ENCODE data around the gene VWDE. TPM values are rescaled to one million over a fixed set of nuclear protein-coding genes. Genes with fewer than 3 reads are reported as not detected.

VWDE gene
- total RNA-seq, 1 experiment from 2014 or later = 3.1 TPM

DNA sequence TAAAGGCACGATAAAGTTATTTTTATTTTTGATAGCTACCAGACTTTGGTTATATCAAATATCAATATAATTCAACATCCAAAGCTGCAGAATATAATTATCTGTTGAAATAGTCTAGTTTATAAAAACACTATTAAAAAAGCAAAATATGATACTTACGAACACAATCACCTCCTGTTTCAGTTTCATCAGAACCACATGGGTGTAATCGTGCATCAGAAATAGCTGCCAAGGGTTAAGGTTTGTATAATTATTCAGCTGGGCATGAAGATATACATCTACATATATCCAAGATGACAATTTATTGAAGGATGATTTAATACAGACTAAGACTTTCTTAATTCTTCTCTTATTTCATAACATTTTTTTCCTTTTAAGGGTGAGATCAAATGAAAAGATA lies 20.3 kb downstream of the VWDE start:
- POLR2A ChIA-PET = interaction anchor here (0.6 to 0.7 kb wide), 2 partner anchors 29 to 848 kb away, joined by 3 read pairs; no protein-coding TSS in a partner anchor
- TF ChIP-seq, protein P1, sequence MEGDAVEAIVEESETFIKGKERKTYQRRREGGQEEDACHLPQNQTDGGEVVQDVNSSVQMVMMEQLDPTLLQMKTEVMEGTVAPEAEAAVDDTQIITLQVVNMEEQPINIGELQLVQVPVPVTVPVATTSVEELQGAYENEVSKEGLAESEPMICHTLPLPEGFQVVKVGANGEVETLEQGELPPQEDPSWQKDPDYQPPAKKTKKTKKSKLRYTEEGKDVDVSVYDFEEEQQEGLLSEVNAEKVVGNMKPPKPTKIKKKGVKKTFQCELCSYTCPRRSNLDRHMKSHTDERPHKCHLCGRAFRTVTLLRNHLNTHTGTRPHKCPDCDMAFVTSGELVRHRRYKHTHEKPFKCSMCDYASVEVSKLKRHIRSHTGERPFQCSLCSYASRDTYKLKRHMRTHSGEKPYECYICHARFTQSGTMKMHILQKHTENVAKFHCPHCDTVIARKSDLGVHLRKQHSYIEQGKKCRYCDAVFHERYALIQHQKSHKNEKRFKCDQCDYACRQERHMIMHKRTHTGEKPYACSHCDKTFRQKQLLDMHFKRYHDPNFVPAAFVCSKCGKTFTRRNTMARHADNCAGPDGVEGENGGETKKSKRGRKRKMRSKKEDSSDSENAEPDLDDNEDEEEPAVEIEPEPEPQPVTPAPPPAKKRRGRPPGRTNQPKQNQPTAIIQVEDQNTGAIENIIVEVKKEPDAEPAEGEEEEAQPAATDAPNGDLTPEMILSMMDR (IDR thresholded peaks at IDR 0.05; ENCODE audit: unreplicated experiment) = no peak
- peaks cover 10% of the 10 kb centered on the region for H3K27me3 Mint-ChIP-seq (ENCODE audit: insufficient read depth, unreplicated experiment)
- no TSS peak for BruUV-seq (replicated peaks)
- no peak overlapping the region for H3K4me3 Mint-ChIP-seq (ENCODE audit: unreplicated experiment)
- no peak overlapping the region for H3K27ac Mint-ChIP-seq (ENCODE audit: low read depth, unreplicated experiment)
- no peak for DNase-seq (ENCODE audit: unreplicated experiment)
- no peaks in the 10 kb centered on the region for H3K9me3 Mint-ChIP-seq (ENCODE audit: unreplicated experiment)
- no peaks in the 10 kb centered on the region for H3K36me3 Mint-ChIP-seq (ENCODE audit: insufficient read depth, unreplicated experiment)
- CTCF ChIA-PET = interaction anchor here (0.6 to 1.1 kb wide), 4 partner anchors 75 to 1122 kb away, joined by 3 to 5 read pairs (median 4); no protein-coding TSS in a partner anchor
- intact Hi-C loops (cut with micrococcal nuclease) = loop anchor here (10.0 kb wide), 1 partner anchor 51 kb away; no protein-coding TSS in a partner anchor
- no peaks in the 10 kb centered on the region for H3K4me1 Mint-ChIP-seq (ENCODE audit: insufficient read depth, unreplicated experiment)

DNA sequence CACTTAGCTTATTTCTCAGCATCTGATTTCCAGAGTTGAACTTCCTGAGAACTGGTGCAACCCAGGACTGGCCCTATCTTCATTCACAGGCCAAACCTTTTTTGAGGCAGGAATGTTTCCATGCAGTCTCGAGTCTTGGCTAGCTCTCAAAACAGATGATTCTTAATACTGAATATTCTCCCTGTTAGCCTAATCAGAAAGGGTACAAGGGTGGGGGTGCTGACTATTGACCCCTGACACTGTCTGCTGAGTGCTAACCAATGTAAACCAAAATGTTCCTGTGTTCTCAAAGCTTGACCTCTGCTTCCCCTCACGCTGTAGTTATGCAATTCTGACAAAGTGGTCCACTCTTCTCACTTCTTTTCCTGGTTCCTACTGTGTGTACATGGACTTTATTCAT lies 25.3 kb downstream of the VWDE start:
- DNase-seq (ENCODE audit: unreplicated experiment) = no peak
- intact Hi-C loops (cut with micrococcal nuclease) = no loop called here
- no peak overlapping the region for H3K4me3 Mint-ChIP-seq (ENCODE audit: unreplicated experiment)
- TF ChIP-seq, protein P1 (IDR thresholded peaks at IDR 0.05; ENCODE audit: unreplicated experiment) = no peak
- no peaks in the 10 kb centered on the region for H3K4me1 Mint-ChIP-seq (ENCODE audit: insufficient read depth, unreplicated experiment)
- no peak overlapping the region for H3K27ac Mint-ChIP-seq (ENCODE audit: low read depth, unreplicated experiment)
- no peaks in the 10 kb centered on the region for H3K36me3 Mint-ChIP-seq (ENCODE audit: insufficient read depth, unreplicated experiment)
- ChIA-PET POLR2A (interaction anchor here (0.6 kb wide), 1 partner anchor 79 kb away, joined by 3 read pairs; no protein-coding TSS in a partner anchor), CTCF (interaction anchor here (1.2 to 1.6 kb wide), 2 partner anchors 12 to 112 kb away, joined by 4 to 6 read pairs; no protein-coding TSS in a partner anchor)
- no TSS peak for BruUV-seq (replicated peaks)
- H3K27me3 Mint-ChIP-seq (ENCODE audit: insufficient read depth, unreplicated experiment) = peaks cover 19% of the 10 kb centered on the region
- no peaks in the 10 kb centered on the region for H3K9me3 Mint-ChIP-seq (ENCODE audit: unreplicated experiment)

DNA sequence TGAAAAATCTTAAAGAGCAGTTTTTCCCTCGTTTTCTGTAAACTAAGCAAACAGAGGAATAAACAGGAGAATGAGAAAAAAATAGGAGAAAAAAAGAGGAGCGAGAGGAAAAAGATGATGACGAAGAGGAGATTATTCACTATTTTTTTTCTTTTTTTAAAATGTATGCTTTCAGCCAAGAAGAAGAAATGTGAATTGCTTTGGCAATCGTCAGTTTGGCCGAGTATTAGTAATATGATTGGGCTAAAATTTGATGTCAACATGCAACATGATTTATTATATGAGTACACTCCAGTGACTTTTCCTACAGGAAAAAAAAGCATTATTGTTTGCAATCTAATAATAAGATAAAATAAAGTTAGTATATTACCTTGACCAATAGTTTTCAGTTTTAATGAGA lies 26.3 kb downstream of the VWDE start:
- no peaks in the 10 kb centered on the region for H3K4me1 Mint-ChIP-seq (ENCODE audit: insufficient read depth, unreplicated experiment)
- TF ChIP-seq, protein P1 (IDR thresholded peaks at IDR 0.05; ENCODE audit: unreplicated experiment) = no peak
- no TSS peak for BruUV-seq (replicated peaks)
- ChIA-PET CTCF (interaction anchor here (1.0 kb wide), 1 partner anchor 9 kb away, joined by 4 read pairs; no protein-coding TSS in a partner anchor), POLR2A (no interaction called here)
- H3K36me3 Mint-ChIP-seq (ENCODE audit: insufficient read depth, unreplicated experiment) = no peaks in the 10 kb centered on the region
- peaks cover 26% of the 10 kb centered on the region for H3K27me3 Mint-ChIP-seq (ENCODE audit: insufficient read depth, unreplicated experiment)
- no peak overlapping the region for H3K4me3 Mint-ChIP-seq (ENCODE audit: unreplicated experiment)
- H3K27ac Mint-ChIP-seq (ENCODE audit: low read depth, unreplicated experiment) = no peak overlapping the region
- intact Hi-C loops (cut with micrococcal nuclease) = no loop called here
- no peak for DNase-seq (ENCODE audit: unreplicated experiment)
- H3K9me3 Mint-ChIP-seq (ENCODE audit: unreplicated experiment) = no peaks in the 10 kb centered on the region

DNA sequence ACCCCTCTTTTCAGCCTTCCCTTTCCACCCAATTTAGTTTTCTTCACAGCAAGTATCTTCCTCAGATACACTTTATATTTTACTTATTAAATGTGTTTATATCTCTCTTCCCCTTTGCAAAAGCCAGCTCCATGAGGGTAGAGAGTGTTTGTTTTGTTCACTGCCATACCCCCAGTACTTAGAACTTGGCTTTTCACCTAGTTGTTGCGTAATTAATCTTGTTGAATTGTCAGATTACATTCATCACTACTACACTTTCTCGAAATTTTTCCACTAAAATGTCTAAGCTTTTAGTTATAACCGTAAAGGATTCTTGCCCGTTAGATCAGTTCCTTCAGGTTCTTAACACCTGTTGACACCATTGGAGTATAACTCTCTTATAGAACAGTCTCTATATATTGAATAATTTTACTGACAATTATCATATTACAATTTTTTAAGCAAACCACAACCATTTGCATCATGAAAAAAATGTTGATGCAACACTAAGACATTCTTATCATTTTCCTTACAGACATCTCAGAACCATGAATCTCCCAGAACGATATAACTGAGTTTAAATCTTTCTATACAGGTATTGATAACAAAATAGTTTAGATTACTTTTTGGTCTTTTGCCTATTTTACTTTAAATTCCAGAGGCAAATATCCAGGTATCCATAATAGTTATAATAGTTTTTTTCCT lies 29.9 kb downstream of the VWDE start:
- Mint-ChIP-seq H3K27ac (ENCODE audit: low read depth, unreplicated experiment) (no peak overlapping the region), H3K27me3 (ENCODE audit: insufficient read depth, unreplicated experiment) (peaks cover 19% of the 10 kb centered on the region), H3K4me1 (ENCODE audit: insufficient read depth, unreplicated experiment) (no peaks in the 10 kb centered on the region), H3K9me3 (ENCODE audit: unreplicated experiment) (no peaks in the 10 kb centered on the region), H3K4me3 (ENCODE audit: unreplicated experiment) (no peak overlapping the region), H3K36me3 (ENCODE audit: insufficient read depth, unreplicated experiment) (no peaks in the 10 kb centered on the region)
- DNase-seq (ENCODE audit: unreplicated experiment) = no peak
- intact Hi-C loops (cut with micrococcal nuclease) = no loop called here
- TF ChIP-seq, protein P1 (IDR thresholded peaks at IDR 0.05; ENCODE audit: unreplicated experiment) = no peak
- ChIA-PET CTCF (no interaction called here), POLR2A (interaction anchor here (0.6 kb wide), 1 partner anchor 46 kb away, joined by 3 read pairs; no protein-coding TSS in a partner anchor)
- no TSS peak for BruUV-seq (replicated peaks)

All from MCF 10A (cell line).